ENCODE results near the gene OR2S2. TPM values are rescaled to one million over a fixed set of nuclear protein-coding genes. Genes with fewer than 3 reads are reported as not detected.
"Not testable (repeated sequence)": the region's sequence is repeated elsewhere in the genome, so short reads cannot be mapped to it uniquely, and the experiment has no call there.

The OR2S2 gene, protein sequence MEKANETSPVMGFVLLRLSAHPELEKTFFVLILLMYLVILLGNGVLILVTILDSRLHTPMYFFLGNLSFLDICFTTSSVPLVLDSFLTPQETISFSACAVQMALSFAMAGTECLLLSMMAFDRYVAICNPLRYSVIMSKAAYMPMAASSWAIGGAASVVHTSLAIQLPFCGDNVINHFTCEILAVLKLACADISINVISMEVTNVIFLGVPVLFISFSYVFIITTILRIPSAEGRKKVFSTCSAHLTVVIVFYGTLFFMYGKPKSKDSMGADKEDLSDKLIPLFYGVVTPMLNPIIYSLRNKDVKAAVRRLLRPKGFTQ
- not detected in 2 replicates for total RNA-seq (ENCODE audit: low replicate concordance)

- DNase-seq (ENCODE audit: low read depth) = no peak
- no peak within 1 kb of the TSS for H3K4me3 ChIP-seq (ENCODE audit: low read depth, low read length)
- TF ChIP-seq, protein P1, sequence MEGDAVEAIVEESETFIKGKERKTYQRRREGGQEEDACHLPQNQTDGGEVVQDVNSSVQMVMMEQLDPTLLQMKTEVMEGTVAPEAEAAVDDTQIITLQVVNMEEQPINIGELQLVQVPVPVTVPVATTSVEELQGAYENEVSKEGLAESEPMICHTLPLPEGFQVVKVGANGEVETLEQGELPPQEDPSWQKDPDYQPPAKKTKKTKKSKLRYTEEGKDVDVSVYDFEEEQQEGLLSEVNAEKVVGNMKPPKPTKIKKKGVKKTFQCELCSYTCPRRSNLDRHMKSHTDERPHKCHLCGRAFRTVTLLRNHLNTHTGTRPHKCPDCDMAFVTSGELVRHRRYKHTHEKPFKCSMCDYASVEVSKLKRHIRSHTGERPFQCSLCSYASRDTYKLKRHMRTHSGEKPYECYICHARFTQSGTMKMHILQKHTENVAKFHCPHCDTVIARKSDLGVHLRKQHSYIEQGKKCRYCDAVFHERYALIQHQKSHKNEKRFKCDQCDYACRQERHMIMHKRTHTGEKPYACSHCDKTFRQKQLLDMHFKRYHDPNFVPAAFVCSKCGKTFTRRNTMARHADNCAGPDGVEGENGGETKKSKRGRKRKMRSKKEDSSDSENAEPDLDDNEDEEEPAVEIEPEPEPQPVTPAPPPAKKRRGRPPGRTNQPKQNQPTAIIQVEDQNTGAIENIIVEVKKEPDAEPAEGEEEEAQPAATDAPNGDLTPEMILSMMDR (IDR thresholded peaks at IDR 0.05; ENCODE audit: insufficient read depth, low read length) = no peak
Measured at GRCh38 chr9:35958104-35958837, at the start of gene OR2S2. OR2S2 (minus strand) TSS chr9:35958154; CDS start chr9:35958098, 56 bp downstream.

DNA sequence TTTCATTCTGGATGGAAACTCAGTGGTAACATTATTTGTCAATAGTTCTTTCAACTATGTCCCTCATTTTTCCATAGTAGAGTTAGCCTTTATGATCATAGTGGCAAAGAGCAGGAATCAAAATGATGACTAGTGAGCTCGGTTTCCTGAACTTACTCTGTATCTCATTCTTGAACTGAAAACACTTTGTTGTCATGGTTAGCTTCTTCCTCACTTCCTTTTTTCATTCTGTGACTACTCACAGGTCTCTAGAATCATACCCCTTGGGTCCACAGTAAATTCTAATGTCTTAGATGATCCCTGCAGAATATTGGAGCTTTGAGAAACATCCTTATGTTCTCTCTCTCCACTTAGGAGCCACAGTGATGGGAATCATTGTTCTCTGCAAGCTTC is 49.4 kb upstream of the OR2S2 start:
- DNase-seq (ENCODE audit: low read depth) = no peak
- H3K4me3 ChIP-seq (ENCODE audit: low read depth, low read length) = no peak overlapping the region
- TF ChIP-seq, protein P1 (IDR thresholded peaks at IDR 0.05; ENCODE audit: insufficient read depth, low read length) = no peak

- TF ChIP-seq, protein P1 (IDR thresholded peaks at IDR 0.05; ENCODE audit: insufficient read depth, low read length) = no peak
- no peak overlapping the region for H3K4me3 ChIP-seq (ENCODE audit: low read depth, low read length)
- DNase-seq (ENCODE audit: low read depth) = no peak
Measured at GRCh38 chr9:36006549-36007315, 48.8 kb upstream of the OR2S2 start.

DNA sequence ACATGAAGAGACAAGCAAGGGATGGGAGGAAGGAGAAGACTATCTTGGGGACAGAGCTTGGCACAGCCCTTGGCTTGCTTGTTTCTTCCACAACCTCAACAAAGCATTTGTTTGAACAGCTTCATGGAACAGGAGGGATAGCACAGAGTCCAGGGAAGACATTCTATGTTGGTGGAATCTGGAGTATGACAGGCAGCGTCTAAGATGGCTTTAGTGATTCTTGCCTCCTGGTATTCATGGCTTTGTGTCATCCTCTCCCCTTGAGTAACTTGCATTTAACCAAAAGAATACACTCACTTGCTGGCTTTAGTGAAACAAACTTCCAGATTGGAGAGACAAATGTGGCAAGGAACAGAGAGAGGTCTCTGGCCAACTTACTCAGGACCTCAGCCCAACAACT is 47.9 kb upstream of the OR2S2 start:
- no peak for DNase-seq (ENCODE audit: low read depth)
- TF ChIP-seq, protein P1 (IDR thresholded peaks at IDR 0.05; ENCODE audit: insufficient read depth, low read length) = no peak
- H3K4me3 ChIP-seq (ENCODE audit: low read depth, low read length) = no peak overlapping the region

GRCh38 chr9:35998333-35998732 is 40.4 kb upstream of the OR2S2 start:
- no peak for DNase-seq (ENCODE audit: low read depth)
- TF ChIP-seq, protein P1 (IDR thresholded peaks at IDR 0.05; ENCODE audit: insufficient read depth, low read length) = no peak
- no peak overlapping the region for H3K4me3 ChIP-seq (ENCODE audit: low read depth, low read length)

DNA sequence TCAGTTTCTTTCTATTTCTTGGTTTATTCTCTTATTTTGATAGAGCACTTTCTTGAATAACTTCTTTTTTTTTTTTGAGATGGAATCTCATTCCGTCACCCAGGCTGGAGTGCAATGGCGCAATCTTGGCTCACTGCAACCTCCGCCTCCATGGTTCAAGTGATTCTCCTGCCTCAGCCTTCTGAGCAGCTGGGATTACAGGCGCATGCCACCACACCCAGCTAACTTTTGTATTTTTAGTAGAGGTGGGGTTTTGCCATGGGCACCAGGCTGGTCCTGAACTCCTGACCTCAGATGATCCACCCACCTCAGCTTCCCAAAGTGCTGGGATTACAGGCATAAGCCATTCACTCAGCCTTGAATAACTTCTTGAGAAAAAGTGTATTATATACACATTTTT is 39.1 kb upstream of the OR2S2 start:
- not testable (repeated sequence) for DNase-seq (ENCODE audit: low read depth); H3K4me3 ChIP-seq (ENCODE audit: low read depth, low read length)
